BE2C (cell line): ENCODE data around the gene SPC25.

Experiments
- DNase-seq: peaks from one replicate; pipeline ENCODE4 v3.0.0-alpha.2; 2020
- H3K27me3 ChIP-seq: fragments of 250-450 bp; sonication (Bioruptor Pico); 2 replicates; pipeline ENCODE4 v1.5.1; 2020; ENCODE audit warnings: mild to moderate bottlenecking
- H3K36me3 ChIP-seq: fragments of 250-450 bp; sonication (Bioruptor Pico); 2 replicates; pipeline ENCODE4 v1.5.1; 2020; ENCODE audit warnings: mild to moderate bottlenecking
- H3K4me1 ChIP-seq: fragments of 250-450 bp; sonication (Bioruptor Pico); 2 replicates; pipeline ENCODE4 v1.5.1; 2020
- H3K4me3 ChIP-seq: 2 replicates; pipeline ENCODE4 v1.5.1; 2011; ENCODE audit warnings: low read depth, low read length
- H3K9me3 ChIP-seq: fragments of 250-450 bp; sonication (Bioruptor Pico); 2 replicates; pipeline ENCODE4 v1.5.1; 2020
- CTCF ChIP-seq: IDR thresholded peaks from 2 replicates; pipeline ENCODE4 v1.5.1; 2012; ENCODE audit warnings: mild to moderate bottlenecking, low read depth, low read length

SPC25 gene

GRCh38 chr2:168841445-168841844 lies 48.8 kb downstream of the SPC25 start:
- peak; percentile 8 for DNase-seq
- Histone ChIP-seq H3K4me3 (no peak overlapping the region), H3K9me3 (no peaks in the 10 kb centered on the region), H3K27me3 (no peaks in the 10 kb centered on the region), H3K36me3 (no peaks in the 10 kb centered on the region), H3K4me1 (no peaks in the 10 kb centered on the region)
- no peak for TF ChIP-seq CTCF

- no peak for DNase-seq
- Histone ChIP-seq H3K9me3 (no peaks in the 10 kb centered on the region), H3K36me3 (no peaks in the 10 kb centered on the region), H3K27me3 (no peaks in the 10 kb centered on the region), H3K4me3 (no peak overlapping the region), H3K4me1 (no peaks in the 10 kb centered on the region)
- no peak for TF ChIP-seq CTCF
Observed at GRCh38 chr2:168835969-168836368, 54.3 kb downstream of the SPC25 start.

GRCh38 chr2:168831662-168832061 lies 58.6 kb downstream of the SPC25 start:
- no peaks in the 10 kb centered on the region for H3K9me3 ChIP-seq
- H3K4me3 ChIP-seq: no peak overlapping the region
- no peaks in the 10 kb centered on the region for H3K4me1 ChIP-seq
- no peaks in the 10 kb centered on the region for H3K27me3 ChIP-seq
- DNase-seq: no peak
- no peak for TF ChIP-seq CTCF
- no peaks in the 10 kb centered on the region for H3K36me3 ChIP-seq

GRCh38 chr2:168830958-168831357 lies 59.3 kb downstream of the SPC25 start:
- no peaks in the 10 kb centered on the region for H3K9me3 ChIP-seq
- no peaks in the 10 kb centered on the region for H3K4me1 ChIP-seq
- no peaks in the 10 kb centered on the region for H3K36me3 ChIP-seq
- no peak overlapping the region for H3K4me3 ChIP-seq
- no peaks in the 10 kb centered on the region for H3K27me3 ChIP-seq
- no peak for DNase-seq
- no peak for TF ChIP-seq CTCF

- no peaks in the 10 kb centered on the region for H3K4me1 ChIP-seq
- no peak for TF ChIP-seq CTCF
- DNase-seq: no peak
- no peaks in the 10 kb centered on the region for H3K36me3 ChIP-seq
- no peaks in the 10 kb centered on the region for H3K9me3 ChIP-seq
- H3K4me3 ChIP-seq: no peak overlapping the region
- no peaks in the 10 kb centered on the region for H3K27me3 ChIP-seq
Observed at GRCh38 chr2:168825126-168825525, 65.1 kb downstream of the SPC25 start.

GRCh38 chr2:168821992-168822391 lies 68.2 kb downstream of the SPC25 start:
- no peak for DNase-seq
- H3K36me3 ChIP-seq: no peaks in the 10 kb centered on the region

More at GRCh38 chr2:168821992-168822391, 68.2 kb downstream of the SPC25 start:
- H3K4me3 ChIP-seq: no peak overlapping the region
- H3K4me1 ChIP-seq: no peaks in the 10 kb centered on the region
- no peak for TF ChIP-seq CTCF
- H3K9me3 ChIP-seq: no peaks in the 10 kb centered on the region
- no peaks in the 10 kb centered on the region for H3K27me3 ChIP-seq
